H9 (cell line): ENCODE data around the gene PAIP1. TPM values are rescaled to one million over a fixed set of nuclear protein-coding genes. Genes with fewer than 3 reads are reported as not detected.

Experiments used
- DNase-seq: peaks from one replicate; pipeline ENCODE4 v3.0.0-alpha.2; 2017
- H2AFZ ChIP-seq: one replicate; pipeline ENCODE4 v1.6.1; 2013; ENCODE audit warnings: mild to moderate bottlenecking, low read length, control low read depth, moderate library complexity
- H2AK5ac ChIP-seq: 2 replicates; pipeline ENCODE4 v1.6.1; 2013; ENCODE audit warnings: low read length, control low read depth, mixed read lengths; ENCODE audit not compliant: insufficient read length
- H2BK120ac ChIP-seq: one replicate; pipeline ENCODE4 v1.6.1; 2013; ENCODE audit warnings: low read depth, mild to moderate bottlenecking, low read length, control low read depth, inconsistent platforms; ENCODE audit not compliant: poor library complexity, severe bottlenecking
- H2BK12ac ChIP-seq: 2 replicates; pipeline ENCODE4 v1.6.1; 2013; ENCODE audit warnings: low read length, control low read depth, mixed read lengths, low read depth; ENCODE audit not compliant: insufficient read length
- H2BK15ac ChIP-seq: 2 replicates; pipeline ENCODE4 v1.6.1; 2013; ENCODE audit warnings: low read depth, low read length, control low read depth
- H2BK20ac ChIP-seq: one replicate; pipeline ENCODE4 v1.6.1; 2013; ENCODE audit warnings: low read depth, mild to moderate bottlenecking, low read length, control low read depth, inconsistent platforms; ENCODE audit not compliant: poor library complexity, severe bottlenecking
- H2BK5ac ChIP-seq: 2 replicates; pipeline ENCODE4 v1.6.1; 2013; ENCODE audit warnings: low read length, control low read depth, mixed read lengths; ENCODE audit not compliant: insufficient read length
- H3K14ac ChIP-seq: 2 replicates; pipeline ENCODE4 v1.6.1; 2013; ENCODE audit warnings: low read length, control low read depth; ENCODE audit not compliant: insufficient read depth
- H3K18ac ChIP-seq: 2 replicates; pipeline ENCODE4 v1.6.1; 2013; ENCODE audit warnings: low read depth, mild to moderate bottlenecking, mixed read lengths, low read length, control low read depth; ENCODE audit not compliant: insufficient read length
- H3K23ac ChIP-seq: 2 replicates; pipeline ENCODE4 v1.6.1; 2013; ENCODE audit warnings: low read length, control low read depth, mixed read lengths, low read depth; ENCODE audit not compliant: insufficient read length
- H3K23me2 ChIP-seq: 2 replicates; pipeline ENCODE4 v1.6.1; 2013; ENCODE audit warnings: low read depth, mild to moderate bottlenecking, mixed read lengths, low read length, control low read depth; ENCODE audit not compliant: insufficient read length, poor library complexity, severe bottlenecking
- H3K27ac ChIP-seq: 2 replicates; pipeline ENCODE4 v1.5.1; 2013; ENCODE audit warnings: low read length, control low read depth, mixed read lengths, low read depth; ENCODE audit not compliant: insufficient read length
- H3K27me3 ChIP-seq: 2 replicates; pipeline ENCODE4 v1.6.1; 2013; ENCODE audit warnings: low read length, control low read depth, inconsistent platforms; ENCODE audit not compliant: insufficient read depth
- H3K4ac ChIP-seq: 2 replicates; pipeline ENCODE4 v1.6.1; 2013; ENCODE audit warnings: low read depth, mild to moderate bottlenecking, control low read depth, inconsistent platforms, low read length, moderate library complexity
- H3K4me1 ChIP-seq: 2 replicates; pipeline ENCODE4 v1.6.1; 2013; ENCODE audit warnings: low read length, control low read depth, inconsistent platforms; ENCODE audit not compliant: insufficient read depth
- H3K4me2 ChIP-seq: 2 replicates; pipeline ENCODE4 v1.6.1; 2013; ENCODE audit warnings: low read length, control low read depth, mixed read lengths; ENCODE audit not compliant: insufficient read length, insufficient read depth
- H3K56ac ChIP-seq: 2 replicates; pipeline ENCODE4 v1.6.1; 2013; ENCODE audit warnings: low read depth, mild to moderate bottlenecking, mixed read lengths, low read length, control low read depth; ENCODE audit not compliant: insufficient read length
- H3K79me1 ChIP-seq: 2 replicates; pipeline ENCODE4 v1.6.1; 2013; ENCODE audit warnings: low read depth, mild to moderate bottlenecking, moderate library complexity, low read length, control low read depth, inconsistent platforms; ENCODE audit not compliant: insufficient read depth, poor library complexity, severe bottlenecking
- H3K79me2 ChIP-seq: 2 replicates; pipeline ENCODE4 v1.6.1; 2013; ENCODE audit warnings: low read length, control low read depth, inconsistent platforms; ENCODE audit not compliant: insufficient read depth
- H3K9ac ChIP-seq: 2 replicates; pipeline ENCODE4 v1.6.1; 2013; ENCODE audit warnings: low read length, control low read depth, mixed read lengths; ENCODE audit not compliant: insufficient read length; ENCODE audit errors: extremely low read depth
- H3K9me3 ChIP-seq: one replicate; pipeline ENCODE4 v1.6.1; 2013; ENCODE audit warnings: low read depth, low read length, inconsistent platforms; ENCODE audit not compliant: control insufficient read depth
- H3T11ph ChIP-seq: one replicate; pipeline ENCODE4 v1.6.1; 2013; ENCODE audit warnings: mild to moderate bottlenecking, low read length, control low read depth, inconsistent platforms
- H4K20me1 ChIP-seq: one replicate; pipeline ENCODE4 v1.6.1; 2013; ENCODE audit not compliant: control insufficient read depth, insufficient read length, insufficient read depth
- H4K5ac ChIP-seq: 2 replicates; pipeline ENCODE4 v1.6.1; 2013; ENCODE audit warnings: low read depth, mild to moderate bottlenecking, mixed read lengths, low read length, control low read depth; ENCODE audit not compliant: insufficient read length
- H4K8ac ChIP-seq: replicated peaks from 2 replicates; pipeline ENCODE4 v1.6.1; 2013; ENCODE audit warnings: low read length, control low read depth, mixed read lengths, low read depth; ENCODE audit not compliant: insufficient read length
- H4K91ac ChIP-seq: 2 replicates; pipeline ENCODE4 v1.6.1; 2013; ENCODE audit warnings: low read depth, mild to moderate bottlenecking, moderate library complexity, mixed read lengths, low read length, control low read depth; ENCODE audit not compliant: insufficient read length
- H3K27ac Mint-ChIP-seq, 3 experiments: 2 replicates in 2 of 3; 3 replicates in 1 of 3; pipeline ENCODE4 v1.8.0; 2020 to 2021; ENCODE audit warnings: mixed read lengths in 3 of 3, mild to moderate bottlenecking in 1 of 3, moderate library complexity in 1 of 3
- H3K27me3 Mint-ChIP-seq: 2 replicates; pipeline ENCODE4 v1.8.0; 2021; ENCODE audit warnings: low read depth, mild to moderate bottlenecking, moderate library complexity, mixed read lengths
- H3K36me3 Mint-ChIP-seq, 3 experiments: 2 replicates in 2 of 3; 3 replicates in 1 of 3; pipeline ENCODE4 v1.8.0; 2020 to 2021; ENCODE audit warnings: low read depth in 3 of 3, mixed read lengths in 3 of 3; ENCODE audit not compliant: insufficient read depth in 1 of 3
- H3K4me1 Mint-ChIP-seq, 2 experiments: 2 replicates each; pipeline ENCODE4 v1.8.0; 2020; ENCODE audit warnings: mixed read lengths in 2 of 2
- H3K4me3 Mint-ChIP-seq, 2 experiments: 2 replicates in 1 of 2; 3 replicates in 1 of 2; pipeline ENCODE4 v1.8.0; 2020 to 2021; ENCODE audit warnings: mild to moderate bottlenecking in 2 of 2, mixed read lengths in 2 of 2, moderate library complexity in 1 of 2
- H3K9me3 Mint-ChIP-seq, 2 experiments: 2 replicates in 1 of 2; 3 replicates in 1 of 2; pipeline ENCODE4 v1.8.0; 2020; ENCODE audit warnings: mild to moderate bottlenecking in 2 of 2, mixed read lengths in 2 of 2, moderate library complexity in 1 of 2
- whole genome bisulfite sequencing: extraction: QIAGEN DNeasy Blood & Tissue Kit; methylation state at CpG from one replicate; pipeline ENCODE4 v1.1.7; 2013; ENCODE audit warnings: missing lambda C conversion rate, low lambda C conversion rate, mixed read lengths; ENCODE audit not compliant: insufficient read length; ENCODE audit errors: extremely low coverage; 5-methylcytosine and 5-hydroxymethylcytosine counted together
- total RNA-seq: library from RNA; stranded (reverse); gene quantifications from 2 replicates; pipeline ENCODE4 v1.2.1, GENCODE V29; 2021
- TF ChIP-seq, protein P1 (sequence below): fragments of 200-600 bp; sonication (generic); conservative IDR thresholded peaks from 3 replicates; pipeline ENCODE4 v1.8.0; 2021; ENCODE audit warnings: antibody characterized with exemption, mild to moderate bottlenecking

Gene PAIP1
- total RNA-seq, 1 experiment from 2014 or later = 92.9 TPM

DNA sequence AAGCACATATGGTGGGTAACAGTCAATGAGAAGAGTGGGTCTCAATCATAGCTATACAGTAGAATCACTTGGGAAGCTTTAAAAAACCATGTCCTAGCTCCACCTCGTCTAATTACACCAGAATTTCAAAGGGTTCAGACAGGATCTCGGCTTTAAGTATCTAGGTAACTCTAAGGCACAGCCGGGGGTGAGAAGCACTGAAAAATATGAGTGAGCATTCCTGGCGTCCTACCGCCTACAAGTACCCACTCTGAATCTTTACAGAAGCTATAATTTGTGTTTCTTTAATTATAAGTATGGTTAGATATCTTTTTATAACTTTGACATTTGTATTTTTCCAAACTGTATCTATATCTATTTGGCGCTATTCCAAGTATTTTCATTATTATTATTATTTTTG is 16.1 kb downstream of the PAIP1 start:
- no peaks in the 10 kb centered on the region for H3K79me1 ChIP-seq
- no peak overlapping the region for H4K91ac ChIP-seq
- Mint-ChIP-seq H3K27ac (no peak overlapping the region), H3K27me3 (no peaks in the 10 kb centered on the region), H3K36me3 (peaks cover 38 to 82% (median 70%) of the 10 kb centered on the region in 3 experiments), H3K4me1 (no peaks in the 10 kb centered on the region), H3K9me3 (no peaks in the 10 kb centered on the region), H3K4me3 (no peak overlapping the region)
- no peak for DNase-seq
- no peaks in the 10 kb centered on the region for H4K20me1 ChIP-seq
- no peak overlapping the region for H2BK12ac ChIP-seq
- WGBS = no CpG with 5 or more reads among the region's 6 CpGs
- no peaks in the 10 kb centered on the region for H3K27me3 ChIP-seq
- no peak overlapping the region for H3K9ac ChIP-seq
- no peak overlapping the region for H2BK120ac ChIP-seq
- H3K27ac ChIP-seq = no peak overlapping the region
- no peaks in the 10 kb centered on the region for H3K4me1 ChIP-seq
- no peak overlapping the region for H2BK15ac ChIP-seq
- H4K5ac ChIP-seq = no peak overlapping the region
- no peak overlapping the region for H3K56ac ChIP-seq
- H2AFZ ChIP-seq = no peak overlapping the region
- no peak overlapping the region for H2BK20ac ChIP-seq
- no peak overlapping the region for H3K23ac ChIP-seq
- no peaks in the 10 kb centered on the region for H3K9me3 ChIP-seq
- H3K79me2 ChIP-seq = no peaks in the 10 kb centered on the region
- no peak overlapping the region for H3K14ac ChIP-seq
- H3K4me2 ChIP-seq = no peak overlapping the region
- TF ChIP-seq, protein P1, sequence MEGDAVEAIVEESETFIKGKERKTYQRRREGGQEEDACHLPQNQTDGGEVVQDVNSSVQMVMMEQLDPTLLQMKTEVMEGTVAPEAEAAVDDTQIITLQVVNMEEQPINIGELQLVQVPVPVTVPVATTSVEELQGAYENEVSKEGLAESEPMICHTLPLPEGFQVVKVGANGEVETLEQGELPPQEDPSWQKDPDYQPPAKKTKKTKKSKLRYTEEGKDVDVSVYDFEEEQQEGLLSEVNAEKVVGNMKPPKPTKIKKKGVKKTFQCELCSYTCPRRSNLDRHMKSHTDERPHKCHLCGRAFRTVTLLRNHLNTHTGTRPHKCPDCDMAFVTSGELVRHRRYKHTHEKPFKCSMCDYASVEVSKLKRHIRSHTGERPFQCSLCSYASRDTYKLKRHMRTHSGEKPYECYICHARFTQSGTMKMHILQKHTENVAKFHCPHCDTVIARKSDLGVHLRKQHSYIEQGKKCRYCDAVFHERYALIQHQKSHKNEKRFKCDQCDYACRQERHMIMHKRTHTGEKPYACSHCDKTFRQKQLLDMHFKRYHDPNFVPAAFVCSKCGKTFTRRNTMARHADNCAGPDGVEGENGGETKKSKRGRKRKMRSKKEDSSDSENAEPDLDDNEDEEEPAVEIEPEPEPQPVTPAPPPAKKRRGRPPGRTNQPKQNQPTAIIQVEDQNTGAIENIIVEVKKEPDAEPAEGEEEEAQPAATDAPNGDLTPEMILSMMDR = no peak
- H3K18ac ChIP-seq = no peak overlapping the region
- H3K4ac ChIP-seq = no peak overlapping the region
- H3T11ph ChIP-seq = no peak overlapping the region
- no peak overlapping the region for H4K8ac ChIP-seq
- H3K23me2 ChIP-seq = no peaks in the 10 kb centered on the region
- H2AK5ac ChIP-seq = no peak overlapping the region
- no peak overlapping the region for H2BK5ac ChIP-seq
